AG08395 (cell line): Measurements from ENCODE around the gene MRTFA.

Experiments
- DNase-seq: peaks from one replicate; pipeline ENCODE4 v3.0.0; 2012; ENCODE audit warnings: mixed read lengths, low spot score

MRTFA gene

GRCh38 chr22:40410731-40411505 lies 225.6 kb downstream of the MRTFA start:
- no peak for DNase-seq

- no peak for DNase-seq
Measured at GRCh38 chr22:40410272-40410671, 226.2 kb downstream of the MRTFA start.

GRCh38 chr22:40409613-40410113 lies 226.9 kb downstream of the MRTFA start:
- DNase-seq, result no peak

DNA sequence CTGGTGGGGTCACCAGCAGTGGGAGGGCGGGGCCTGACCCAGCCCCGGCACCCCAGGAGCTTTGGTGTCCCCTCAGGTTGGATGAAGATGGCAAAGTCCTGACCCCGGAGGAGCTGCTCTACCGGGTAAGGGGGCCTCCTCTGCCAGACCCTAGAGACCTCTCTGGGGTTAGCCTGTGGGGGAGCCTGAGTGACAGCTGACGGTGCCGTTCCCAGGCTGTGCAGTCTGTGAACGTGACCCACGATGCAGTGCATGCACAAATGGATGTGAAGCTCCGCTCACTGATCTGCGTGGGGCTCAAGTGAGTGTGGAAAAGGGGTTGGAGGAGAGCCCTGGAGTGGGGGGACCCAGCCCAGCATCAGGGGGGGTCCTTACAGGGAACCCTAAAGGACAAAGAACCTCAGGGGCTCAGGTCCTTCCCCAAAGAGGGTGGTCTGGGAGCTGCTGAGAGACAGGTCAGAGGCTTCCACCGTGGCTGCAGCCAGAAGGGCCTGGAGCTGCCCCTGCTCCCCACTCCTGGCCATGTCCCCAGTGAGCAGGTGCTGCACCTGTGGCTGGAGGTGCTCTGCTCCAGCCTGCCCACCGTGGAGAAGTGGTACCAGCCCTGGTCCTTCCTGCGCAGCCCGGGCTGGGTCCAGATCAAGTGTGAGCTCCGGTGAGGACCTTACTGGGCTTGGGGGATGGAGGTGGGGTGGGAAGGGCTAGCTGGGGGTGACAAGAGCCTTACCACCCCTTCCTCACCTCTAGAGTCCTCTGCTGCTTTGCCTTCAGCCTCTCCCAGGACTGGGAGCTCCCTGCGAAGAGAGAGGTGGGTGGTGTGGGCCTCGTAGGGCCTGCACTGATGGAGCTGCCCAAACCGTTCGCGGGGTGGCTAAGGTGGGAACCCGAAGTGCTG lies 227.6 kb downstream of the MRTFA start:
- no peak for DNase-seq

DNA sequence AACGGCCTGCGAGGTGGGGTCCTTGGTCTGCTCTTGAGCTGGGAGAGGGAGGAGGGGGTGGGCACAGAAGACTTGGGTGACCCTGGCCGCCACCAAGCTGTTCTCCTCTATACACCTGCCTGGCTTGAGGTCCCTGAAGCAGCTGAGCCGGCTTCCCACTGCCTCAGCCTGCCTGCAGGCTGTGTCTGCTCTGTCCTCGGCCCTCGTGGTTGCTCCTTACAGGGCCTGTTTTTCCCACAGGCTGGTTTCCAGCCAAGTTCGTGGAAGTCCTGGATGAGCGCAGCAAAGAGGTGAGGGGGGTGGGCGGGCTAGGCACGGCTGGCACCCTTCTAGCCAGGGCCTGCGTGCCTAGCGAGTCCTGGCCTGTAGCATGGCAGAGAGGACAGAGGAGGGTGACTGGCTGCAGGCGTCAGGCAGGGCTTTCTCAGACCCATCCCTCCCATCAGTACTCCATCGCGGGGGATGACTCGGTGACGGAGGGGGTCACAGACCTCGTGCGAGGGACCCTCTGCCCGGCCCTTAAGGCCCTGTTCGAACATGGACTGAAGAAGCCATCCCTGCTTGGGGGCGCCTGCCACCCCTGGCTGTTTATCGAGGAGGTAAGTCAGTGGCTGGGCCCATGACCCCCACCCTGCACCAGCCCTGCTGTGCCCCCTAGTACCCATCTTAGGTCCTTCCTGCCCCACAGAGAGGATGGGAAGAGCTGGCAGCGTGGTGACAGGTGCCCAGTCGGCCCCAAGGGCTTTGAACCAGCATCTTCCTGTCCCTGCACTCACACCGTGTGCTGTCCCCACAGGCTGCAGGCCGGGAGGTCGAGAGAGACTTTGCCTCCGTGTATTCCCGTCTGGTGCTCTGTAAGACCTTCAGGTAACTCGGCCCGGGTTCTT lies 228.4 kb downstream of the MRTFA start:
- DNase-seq, result no peak

DNA sequence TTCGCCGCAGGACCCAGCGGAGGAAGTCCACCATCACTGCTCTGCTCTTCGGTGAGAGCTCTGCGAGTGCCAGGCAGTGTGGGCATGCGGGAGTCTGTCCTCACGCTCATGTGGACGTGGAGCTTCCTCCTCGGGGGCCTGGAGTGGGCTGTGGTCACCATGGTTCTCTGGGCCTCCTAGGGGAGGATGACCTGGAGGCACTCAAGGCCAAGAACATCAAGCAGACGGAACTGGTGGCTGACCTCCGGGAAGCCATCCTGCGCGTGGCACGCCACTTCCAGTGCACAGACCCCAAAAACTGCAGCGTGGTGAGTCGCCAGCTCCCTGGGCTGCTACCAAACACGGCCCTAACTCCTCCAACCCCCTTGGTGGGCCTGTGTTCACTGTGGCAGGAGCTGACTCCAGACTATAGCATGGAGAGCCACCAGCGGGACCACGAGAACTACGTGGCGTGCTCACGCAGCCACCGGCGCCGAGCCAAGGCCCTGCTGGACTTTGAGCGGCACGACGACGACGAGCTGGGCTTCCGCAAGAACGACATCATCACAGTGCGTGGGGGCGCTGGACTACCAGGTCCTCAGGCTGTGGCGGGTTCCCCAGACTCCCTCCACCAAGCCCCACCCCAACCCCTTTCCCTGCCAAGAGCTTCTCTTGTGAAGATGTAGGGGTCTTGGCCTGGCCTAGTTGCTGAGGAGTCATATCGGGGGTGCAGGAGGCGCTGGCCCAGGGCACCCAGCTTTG lies 229.3 kb downstream of the MRTFA start:
- no peak for DNase-seq

GRCh38 chr22:40406063-40406890 lies 230.2 kb downstream of the MRTFA start:
- no peak for DNase-seq

- DNase-seq, result no peak
Measured at GRCh38 chr22:40405178-40406062, 231.1 kb downstream of the MRTFA start.

DNA sequence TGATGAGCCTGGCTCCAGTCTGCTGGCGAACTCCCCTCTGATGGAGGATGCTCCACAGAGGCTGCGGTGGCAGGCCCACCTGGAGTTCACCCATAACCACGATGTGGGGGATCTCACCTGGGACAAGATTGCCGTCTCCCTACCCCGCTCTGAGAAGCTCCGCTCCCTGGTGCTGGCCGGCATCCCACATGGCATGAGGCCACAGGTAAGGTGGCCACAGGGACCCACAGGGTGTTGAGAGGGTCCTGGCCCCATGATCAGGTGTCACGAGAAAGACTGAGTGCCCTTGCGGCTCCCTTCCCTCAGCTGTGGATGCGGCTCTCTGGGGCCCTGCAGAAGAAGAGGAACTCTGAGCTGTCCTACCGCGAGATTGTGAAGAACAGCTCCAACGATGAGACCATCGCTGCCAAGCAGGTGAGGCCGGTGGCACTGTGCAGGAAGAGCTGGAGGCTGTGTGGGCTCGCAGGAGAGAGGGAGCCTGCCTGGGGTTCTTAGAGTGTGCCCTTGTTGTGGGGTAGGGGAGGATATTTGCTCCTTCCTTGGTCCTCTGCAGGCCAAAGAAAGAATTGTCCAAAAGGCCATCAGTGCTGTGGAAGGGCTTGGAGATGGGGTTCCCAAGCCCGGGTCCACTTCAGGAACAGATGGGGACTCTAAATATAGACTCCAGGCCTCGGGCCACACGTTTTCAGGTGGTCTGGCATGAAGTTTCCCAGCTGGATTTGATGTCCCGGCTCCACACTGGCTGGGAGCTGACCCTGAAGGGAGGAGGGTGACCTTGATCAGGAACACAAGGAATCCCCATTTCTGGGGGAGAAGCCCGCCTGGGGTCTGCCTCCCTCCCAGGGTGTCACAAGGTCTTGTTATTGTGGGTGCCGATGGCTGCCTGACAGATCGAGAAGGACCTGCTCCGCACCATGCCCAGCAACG lies 232.0 kb downstream of the MRTFA start:
- no peak for DNase-seq

- DNase-seq, result no peak
Measured at GRCh38 chr22:40403651-40404050, 232.9 kb downstream of the MRTFA start.

GRCh38 chr22:40403141-40403540 lies 233.4 kb downstream of the MRTFA start:
- no peak for DNase-seq

DNA sequence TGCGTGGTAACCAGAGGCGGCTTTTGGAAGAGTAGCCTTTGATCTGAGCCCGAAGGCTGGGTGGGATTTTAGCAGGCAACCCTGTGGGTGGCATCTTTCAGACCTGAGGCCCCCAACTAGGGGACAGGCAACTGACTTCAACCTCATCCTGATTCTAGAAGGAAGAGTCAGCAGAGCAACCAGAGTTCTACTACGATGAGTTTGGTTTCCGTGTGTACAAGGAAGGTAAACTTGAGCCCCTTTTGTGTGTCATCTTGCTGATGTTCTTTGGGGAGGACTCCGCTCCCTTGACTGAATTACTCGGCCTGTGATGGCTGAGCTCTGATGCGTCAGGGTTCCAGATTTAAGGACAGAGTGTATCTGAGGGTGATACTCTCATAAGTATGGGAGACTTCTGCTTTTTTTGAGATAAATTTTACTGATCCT lies 234.5 kb downstream of the MRTFA start:
- DNase-seq, result no peak

DNA sequence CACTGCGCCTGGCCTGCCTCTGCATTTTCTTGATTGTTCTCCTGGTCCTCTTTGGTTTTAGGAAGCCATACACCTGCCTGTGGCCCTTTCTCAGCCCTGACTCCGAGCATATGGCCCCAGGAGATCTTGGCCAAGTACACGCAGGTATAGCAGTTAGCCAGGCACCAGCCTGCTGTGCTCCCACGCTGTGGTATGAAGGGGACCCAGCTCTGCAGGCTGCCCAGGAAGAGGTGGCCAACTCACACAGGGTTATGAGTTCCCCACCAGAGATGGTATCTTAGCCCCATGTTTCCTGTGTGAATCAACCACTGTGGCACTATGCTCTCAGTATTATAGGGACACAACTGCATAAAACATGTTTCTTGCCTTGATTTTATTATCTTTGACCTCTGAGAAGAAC lies 235.0 kb downstream of the MRTFA start:
- DNase-seq, result no peak

DNA sequence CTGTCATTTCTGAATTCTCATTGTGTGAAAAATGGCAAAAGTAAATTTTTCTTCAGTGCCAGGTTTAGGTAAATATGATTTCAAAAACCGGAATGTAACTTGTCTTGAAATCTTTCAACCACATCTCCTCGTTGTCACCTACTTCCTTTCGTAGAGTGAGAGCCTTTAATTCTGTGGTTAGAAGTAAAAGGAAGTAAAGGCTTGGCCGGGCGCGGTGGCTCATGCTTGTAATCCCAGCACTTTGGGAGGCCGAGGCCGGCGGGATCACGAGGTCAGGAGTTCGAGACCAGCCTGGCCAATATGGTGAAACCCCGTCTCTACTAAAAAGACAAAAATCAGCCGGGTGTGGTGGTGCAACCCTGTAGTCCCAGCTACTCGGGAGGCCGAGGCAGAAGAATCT lies 236.4 kb downstream of the MRTFA start:
- no peak for DNase-seq

GRCh38 chr22:40399621-40400020 lies 236.9 kb downstream of the MRTFA start:
- no peak for DNase-seq

DNA sequence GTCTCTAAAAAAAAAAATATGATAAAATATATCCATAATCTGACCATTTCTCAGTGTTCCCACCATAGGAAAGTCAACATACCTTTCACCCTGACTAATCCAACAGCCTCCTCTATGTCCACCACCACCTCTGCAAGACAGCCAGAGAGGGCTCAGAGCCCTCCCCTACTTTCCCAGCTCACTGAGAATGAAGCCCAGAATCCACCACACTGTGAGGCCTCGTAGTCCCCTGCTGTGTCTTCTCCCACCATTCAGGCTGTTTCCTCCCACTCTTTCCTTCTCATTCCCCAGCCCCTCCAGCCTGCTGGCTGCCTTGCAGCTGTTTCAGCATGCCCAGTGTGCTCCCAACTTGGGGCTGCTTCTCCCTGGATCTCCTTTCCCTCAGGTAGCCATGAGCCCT lies 239.1 kb downstream of the MRTFA start:
- no peak for DNase-seq

DNA sequence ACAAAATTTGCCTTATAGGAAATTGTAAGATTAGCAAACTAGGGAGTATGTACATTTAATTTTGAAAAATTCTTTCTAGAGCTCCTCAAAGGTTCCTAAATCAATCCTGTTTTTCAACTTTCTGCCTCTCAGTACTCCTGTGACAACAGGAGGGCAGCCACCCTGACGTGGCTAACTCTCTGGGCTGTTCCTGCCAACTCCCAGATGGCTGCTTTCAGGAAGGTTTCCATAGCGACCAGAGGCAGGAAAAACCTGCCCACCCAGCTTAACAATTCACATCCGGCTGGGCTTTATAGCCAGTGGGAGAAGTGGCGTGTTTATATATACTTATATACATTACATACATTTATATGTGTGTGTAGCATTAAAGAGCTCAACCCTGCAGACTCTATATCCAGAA lies 239.6 kb downstream of the MRTFA start:
- peak; percentile 75 for DNase-seq

- DNase-seq, result no peak
Measured at GRCh38 chr22:40395607-40396006, 240.9 kb downstream of the MRTFA start.
